Nephron progenitor cell (in vitro differentiated cells): ENCODE data around the gene PDPN.
"Not testable (repeated sequence)": the region's sequence is repeated elsewhere in the genome, so short reads cannot be mapped to it uniquely, and the experiment has no call there.

ENCODE experiments used
- DNase-seq: peaks from one replicate; pipeline ENCODE4 v3.0.0; 2021
- H3K27ac Mint-ChIP-seq: 2 replicates; pipeline ENCODE4 v1.8.0; 2021; ENCODE audit warnings: mild to moderate bottlenecking, moderate library complexity, mixed read lengths
- H3K27me3 Mint-ChIP-seq: 2 replicates; pipeline ENCODE4 v1.8.0; 2021; ENCODE audit warnings: mild to moderate bottlenecking, low read depth, mixed read lengths; ENCODE audit not compliant: poor library complexity
- H3K36me3 Mint-ChIP-seq: 2 replicates; pipeline ENCODE4 v1.8.0; 2021; ENCODE audit warnings: low read depth, mixed read lengths
- H3K4me1 Mint-ChIP-seq: 2 replicates; pipeline ENCODE4 v1.8.0; 2021; ENCODE audit warnings: mixed read lengths
- H3K4me3 Mint-ChIP-seq: 2 replicates; pipeline ENCODE4 v1.8.0; 2021; ENCODE audit warnings: mild to moderate bottlenecking, moderate library complexity, mixed read lengths
- H3K9me3 Mint-ChIP-seq: 2 replicates; pipeline ENCODE4 v1.8.0; 2021; ENCODE audit warnings: mild to moderate bottlenecking, moderate library complexity, mixed read lengths
- TF ChIP-seq, protein P1 (sequence below): fragments of 200-600 bp; sonication (generic); IDR thresholded peaks from 2 replicates; pipeline ENCODE4 v1.5.0; 2021; ENCODE audit warnings: antibody characterized with exemption

PDPN gene

DNA sequence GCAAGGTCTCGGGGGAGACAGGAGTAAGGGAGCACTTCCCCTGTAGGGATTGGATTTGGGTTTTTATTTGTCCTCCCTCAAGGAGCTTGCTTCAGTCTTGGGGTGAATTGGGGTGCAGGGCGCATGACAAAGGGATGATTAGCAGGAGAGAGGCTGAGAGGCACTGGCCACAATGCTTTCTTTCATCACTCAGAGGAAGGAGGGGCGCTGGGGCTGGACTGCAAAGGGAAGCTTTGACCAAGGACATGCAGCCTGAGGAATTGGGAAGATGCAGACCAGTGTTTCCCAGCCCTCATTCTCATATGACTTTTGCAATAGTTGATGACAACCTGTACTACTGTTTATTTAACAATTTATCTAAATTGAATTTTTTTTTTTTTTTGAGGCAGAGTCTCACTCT, 34.1 kb upstream of the PDPN start:
- H3K27me3 Mint-ChIP-seq = peaks cover 27% of the 10 kb centered on the region
- no peaks in the 10 kb centered on the region for H3K9me3 Mint-ChIP-seq
- no peak for DNase-seq
- H3K27ac Mint-ChIP-seq = no peak overlapping the region
- TF ChIP-seq, protein P1, sequence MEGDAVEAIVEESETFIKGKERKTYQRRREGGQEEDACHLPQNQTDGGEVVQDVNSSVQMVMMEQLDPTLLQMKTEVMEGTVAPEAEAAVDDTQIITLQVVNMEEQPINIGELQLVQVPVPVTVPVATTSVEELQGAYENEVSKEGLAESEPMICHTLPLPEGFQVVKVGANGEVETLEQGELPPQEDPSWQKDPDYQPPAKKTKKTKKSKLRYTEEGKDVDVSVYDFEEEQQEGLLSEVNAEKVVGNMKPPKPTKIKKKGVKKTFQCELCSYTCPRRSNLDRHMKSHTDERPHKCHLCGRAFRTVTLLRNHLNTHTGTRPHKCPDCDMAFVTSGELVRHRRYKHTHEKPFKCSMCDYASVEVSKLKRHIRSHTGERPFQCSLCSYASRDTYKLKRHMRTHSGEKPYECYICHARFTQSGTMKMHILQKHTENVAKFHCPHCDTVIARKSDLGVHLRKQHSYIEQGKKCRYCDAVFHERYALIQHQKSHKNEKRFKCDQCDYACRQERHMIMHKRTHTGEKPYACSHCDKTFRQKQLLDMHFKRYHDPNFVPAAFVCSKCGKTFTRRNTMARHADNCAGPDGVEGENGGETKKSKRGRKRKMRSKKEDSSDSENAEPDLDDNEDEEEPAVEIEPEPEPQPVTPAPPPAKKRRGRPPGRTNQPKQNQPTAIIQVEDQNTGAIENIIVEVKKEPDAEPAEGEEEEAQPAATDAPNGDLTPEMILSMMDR = no peak
- peaks cover 1% of the 10 kb centered on the region for H3K4me1 Mint-ChIP-seq
- no peaks in the 10 kb centered on the region for H3K36me3 Mint-ChIP-seq
- no peak overlapping the region for H3K4me3 Mint-ChIP-seq

DNA sequence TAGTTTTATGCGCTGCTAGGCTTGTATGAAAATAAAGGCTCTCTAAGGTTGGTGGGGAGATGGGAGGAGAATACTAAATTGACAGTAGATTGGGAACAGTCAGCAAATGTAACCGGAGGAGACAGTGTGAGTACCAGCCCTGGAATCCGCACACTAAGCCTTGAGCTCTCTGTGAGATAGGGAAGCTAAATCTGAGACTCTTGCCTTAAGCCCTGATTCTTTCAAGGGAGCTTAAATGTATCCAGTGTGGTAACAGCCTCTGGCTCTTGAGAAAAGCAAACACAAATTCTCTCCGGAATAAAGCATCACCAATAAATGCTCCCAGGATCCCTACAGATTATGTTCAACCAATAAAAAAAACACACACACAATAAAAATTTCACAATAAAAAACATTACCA, 33.0 kb upstream of the PDPN start:
- no peak overlapping the region for H3K27ac Mint-ChIP-seq
- no peak for DNase-seq
- TF ChIP-seq, protein P1 = no peak
- no peaks in the 10 kb centered on the region for H3K4me1 Mint-ChIP-seq
- no peaks in the 10 kb centered on the region for H3K36me3 Mint-ChIP-seq
- no peaks in the 10 kb centered on the region for H3K9me3 Mint-ChIP-seq
- no peak overlapping the region for H3K4me3 Mint-ChIP-seq
- H3K27me3 Mint-ChIP-seq = peaks cover 24% of the 10 kb centered on the region

DNA sequence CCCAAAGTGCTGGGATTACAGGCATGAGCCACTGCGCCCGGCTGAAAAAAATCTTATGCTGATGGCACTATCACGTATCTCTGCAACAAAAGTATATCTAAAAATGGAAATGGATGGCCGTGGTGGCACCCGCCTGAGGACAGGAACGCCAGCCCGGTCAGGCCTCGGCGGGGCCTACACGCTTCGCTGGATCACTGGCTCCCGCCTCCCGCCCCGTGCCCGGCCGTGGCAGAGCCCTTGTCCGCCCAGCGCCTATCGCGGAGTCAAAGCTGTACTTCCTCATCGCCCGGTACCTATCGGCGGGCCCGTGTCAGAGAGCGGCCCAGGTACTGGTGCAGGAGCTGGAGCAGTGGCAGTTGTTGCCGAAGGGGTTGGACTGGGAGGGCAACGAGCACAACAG, 28.8 kb upstream of the PDPN start:
- no peaks in the 10 kb centered on the region for H3K36me3 Mint-ChIP-seq
- no peaks in the 10 kb centered on the region for H3K9me3 Mint-ChIP-seq
- TF ChIP-seq, protein P1 = no peak
- peaks cover 7% of the 10 kb centered on the region for H3K27me3 Mint-ChIP-seq
- H3K4me1 Mint-ChIP-seq = no peaks in the 10 kb centered on the region
- no peak overlapping the region for H3K27ac Mint-ChIP-seq
- no peak for DNase-seq
- H3K4me3 Mint-ChIP-seq = no peak overlapping the region

DNA sequence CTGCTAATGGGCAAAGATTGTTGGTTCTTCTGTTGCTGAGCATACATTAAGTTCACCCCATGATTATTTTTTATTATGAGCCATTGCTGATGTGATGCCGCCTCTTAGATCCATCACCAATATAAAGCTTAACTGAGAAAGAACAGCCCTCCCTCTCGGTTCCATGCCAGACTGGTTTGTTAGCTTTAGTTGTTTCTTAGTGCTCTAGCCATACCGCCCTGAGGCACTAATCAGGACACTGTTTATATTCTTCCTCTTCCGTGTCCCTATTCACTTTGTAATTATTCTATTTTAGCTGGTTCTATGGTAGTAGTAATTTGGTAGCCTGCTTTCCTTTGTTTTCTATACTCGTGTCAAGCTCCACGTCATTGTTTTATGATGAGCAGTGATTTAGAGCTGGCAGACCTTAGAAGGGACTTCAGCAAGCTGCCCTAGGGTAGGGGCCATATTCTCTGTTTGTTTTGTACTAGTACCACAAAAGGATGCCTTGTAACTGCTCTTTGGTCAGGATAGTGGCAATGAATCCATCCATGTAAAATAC, 27.3 kb upstream of the PDPN start:
- H3K27ac Mint-ChIP-seq = no peak overlapping the region
- H3K27me3 Mint-ChIP-seq = peaks cover 12% of the 10 kb centered on the region
- no peaks in the 10 kb centered on the region for H3K4me1 Mint-ChIP-seq
- H3K9me3 Mint-ChIP-seq = no peaks in the 10 kb centered on the region
- H3K36me3 Mint-ChIP-seq = no peaks in the 10 kb centered on the region
- DNase-seq = no peak
- TF ChIP-seq, protein P1 = no peak
- H3K4me3 Mint-ChIP-seq = no peak overlapping the region

DNA sequence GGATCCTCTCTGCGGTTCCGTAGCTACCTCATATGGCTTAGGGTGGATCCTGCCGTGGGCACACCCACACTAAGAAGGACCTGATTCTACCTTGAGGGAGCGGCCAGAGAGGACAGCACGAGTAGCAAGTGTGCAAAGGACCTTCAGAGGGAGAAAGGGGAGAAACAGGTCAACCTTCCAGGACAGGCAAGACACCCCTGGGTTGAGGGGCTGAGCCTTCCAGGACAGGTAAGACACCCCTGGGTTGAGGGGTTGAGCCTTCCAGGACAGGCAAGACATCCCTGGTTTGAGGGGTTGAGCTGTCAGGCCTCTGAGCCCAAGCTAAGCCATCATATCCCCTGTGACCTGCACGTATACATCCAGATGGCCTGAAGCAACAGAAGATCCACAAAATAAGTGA, 23.1 kb upstream of the PDPN start:
- H3K36me3 Mint-ChIP-seq = no peaks in the 10 kb centered on the region
- H3K4me1 Mint-ChIP-seq = no peaks in the 10 kb centered on the region
- no peaks in the 10 kb centered on the region for H3K9me3 Mint-ChIP-seq
- H3K27ac Mint-ChIP-seq = no peak overlapping the region
- H3K4me3 Mint-ChIP-seq = no peak overlapping the region
- peaks cover 18% of the 10 kb centered on the region for H3K27me3 Mint-ChIP-seq
- DNase-seq = no peak
- TF ChIP-seq, protein P1 = no peak

DNA sequence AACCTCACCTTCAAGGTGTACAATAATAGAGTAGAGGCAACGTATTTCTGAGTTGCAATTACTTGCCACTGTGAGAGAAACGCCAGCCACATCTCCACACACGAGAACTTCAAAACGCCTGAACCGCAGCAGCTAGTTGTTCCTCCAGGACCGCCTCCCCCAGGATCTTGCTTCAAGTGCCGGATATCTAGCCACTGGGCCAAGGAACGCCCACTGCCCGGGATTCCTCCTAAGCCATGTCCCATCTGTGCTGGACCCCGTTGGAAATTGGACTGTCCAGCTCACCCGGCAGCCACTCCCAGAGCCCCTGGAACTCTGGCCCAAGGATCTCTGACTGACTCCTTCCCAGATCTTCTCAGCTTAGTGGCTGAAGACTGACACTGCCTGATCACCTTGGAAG, 20.7 kb upstream of the PDPN start:
- H3K27ac Mint-ChIP-seq, DNase-seq, H3K9me3 Mint-ChIP-seq, H3K4me1 Mint-ChIP-seq, H3K4me3 Mint-ChIP-seq, H3K36me3 Mint-ChIP-seq: not testable (repeated sequence)
- peaks cover 19% of the 10 kb centered on the region for H3K27me3 Mint-ChIP-seq
